A549 (cell line): ENCODE data around the gene UBR2.

Experiments
- CHD4 ChIP-seq: fragments of 200-600 bp; sonication (generic); IDR thresholded peaks from 2 replicates; pipeline ENCODE4 v1.6.1; 2016; ENCODE audit warnings: antibody characterized with exemption, mild to moderate bottlenecking, borderline replicate concordance
- JUN ChIP-seq, 2 experiments: fragments of >200 bp; sonication (Bioruptor Twin); formaldehyde crosslinking; IDR thresholded peaks; 2 replicates in 1 of 2; 3 replicates in 1 of 2; pipeline ENCODE4 v1.6.1; 2016 to 2017
- JUNB ChIP-seq: fragments of >200 bp; sonication (Bioruptor Twin); formaldehyde crosslinking; IDR thresholded peaks from 2 replicates; pipeline ENCODE4 v1.6.1; 2016
- KDM1A ChIP-seq: fragments of 200-600 bp; sonication (generic); IDR thresholded peaks from 2 replicates; pipeline ENCODE4 v1.6.1; 2016; ENCODE audit warnings: low read depth, mild to moderate bottlenecking
- POLR2A ChIP-seq: IDR thresholded peaks from 2 replicates; pipeline ENCODE4 v1.6.1; 2012; ENCODE audit warnings: mild to moderate bottlenecking, low read length
- RAD21 ChIP-seq, 2 experiments: fragments of >200 bp in 1 of 2; sonication (Bioruptor Twin) in 1 of 2; formaldehyde crosslinking in 1 of 2; IDR thresholded peaks in 1 of 2; conservative IDR thresholded peaks in 1 of 2; 2 replicates in 1 of 2; 3 replicates in 1 of 2; pipeline ENCODE4 v1.6.1; 2012 to 2018; ENCODE audit warnings: inconsistent platforms in 1 of 2
- RNF2 ChIP-seq: fragments of 200-600 bp; sonication (generic); IDR thresholded peaks from 2 replicates; pipeline ENCODE4 v1.6.1; 2016; ENCODE audit warnings: low read depth, mild to moderate bottlenecking, antibody characterized with exemption, moderate library complexity, borderline replicate concordance
- SMC3 ChIP-seq: fragments of >200 bp; sonication (Bioruptor Twin); formaldehyde crosslinking; IDR thresholded peaks from 3 replicates; pipeline ENCODE4 v1.6.1; 2018; ENCODE audit warnings: inconsistent platforms
- SREBF2 ChIP-seq: fragments of 450-650 bp; IDR thresholded peaks from 2 replicates; pipeline ENCODE4 v1.6.1; 2014; ENCODE audit warnings: mild to moderate bottlenecking, moderate library complexity
- TF ChIP-seq, protein P1 (sequence below): fragments of >200 bp; sonication (Bioruptor Twin); formaldehyde crosslinking; IDR thresholded peaks from 3 replicates; pipeline ENCODE4 v1.5.1; 2016

DNA sequence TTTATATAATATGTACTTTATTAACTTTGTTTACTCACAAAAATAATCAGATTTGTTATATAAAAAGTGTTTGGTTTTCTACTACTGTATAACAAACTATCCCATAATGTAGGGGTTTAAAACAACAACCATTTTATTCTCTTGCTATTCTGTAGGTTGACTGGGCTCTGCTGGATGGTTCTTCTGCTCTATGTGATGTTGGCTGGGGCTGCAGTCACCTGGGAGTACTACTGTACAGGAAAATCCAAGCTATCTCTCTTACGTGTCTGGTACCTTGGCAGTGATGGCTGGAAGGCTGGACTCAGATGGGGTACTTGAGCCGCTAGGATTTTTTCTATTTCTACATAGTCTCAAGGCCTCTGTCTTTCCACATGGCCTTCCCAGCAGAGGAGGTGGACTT, 44.0 kb upstream of the UBR2 start:
- TF ChIP-seq, protein P1, sequence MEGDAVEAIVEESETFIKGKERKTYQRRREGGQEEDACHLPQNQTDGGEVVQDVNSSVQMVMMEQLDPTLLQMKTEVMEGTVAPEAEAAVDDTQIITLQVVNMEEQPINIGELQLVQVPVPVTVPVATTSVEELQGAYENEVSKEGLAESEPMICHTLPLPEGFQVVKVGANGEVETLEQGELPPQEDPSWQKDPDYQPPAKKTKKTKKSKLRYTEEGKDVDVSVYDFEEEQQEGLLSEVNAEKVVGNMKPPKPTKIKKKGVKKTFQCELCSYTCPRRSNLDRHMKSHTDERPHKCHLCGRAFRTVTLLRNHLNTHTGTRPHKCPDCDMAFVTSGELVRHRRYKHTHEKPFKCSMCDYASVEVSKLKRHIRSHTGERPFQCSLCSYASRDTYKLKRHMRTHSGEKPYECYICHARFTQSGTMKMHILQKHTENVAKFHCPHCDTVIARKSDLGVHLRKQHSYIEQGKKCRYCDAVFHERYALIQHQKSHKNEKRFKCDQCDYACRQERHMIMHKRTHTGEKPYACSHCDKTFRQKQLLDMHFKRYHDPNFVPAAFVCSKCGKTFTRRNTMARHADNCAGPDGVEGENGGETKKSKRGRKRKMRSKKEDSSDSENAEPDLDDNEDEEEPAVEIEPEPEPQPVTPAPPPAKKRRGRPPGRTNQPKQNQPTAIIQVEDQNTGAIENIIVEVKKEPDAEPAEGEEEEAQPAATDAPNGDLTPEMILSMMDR, result no peak
- no peak for TF ChIP-seq CHD4
- no peak for TF ChIP-seq JUNB
- no peak for TF ChIP-seq KDM1A
- no peak for TF ChIP-seq POLR2A
- no peak for TF ChIP-seq SREBF2
- TF ChIP-seq SMC3, result no peak
- no peak for TF ChIP-seq JUN (IDR thresholded peaks at IDR 0.05)
- TF ChIP-seq RAD21 (conservative IDR thresholded peaks at IDR 0.05 in 1 of 2, IDR thresholded peaks at IDR 0.05 in 1 of 2), result no peak
- no peak for TF ChIP-seq RNF2
